H1 (cell line): Measurements from ENCODE around the gene TRIOBP. TPM values are rescaled to one million over a fixed set of nuclear protein-coding genes. Genes with fewer than 3 reads are reported as not detected.

Experiments
- HDAC2 ChIP-seq, 2 experiments: fragments of 300-600 bp in 1 of 2; sonication (generic) in 1 of 2; IDR thresholded peaks; 2 replicates each; pipeline ENCODE4 v1.6.1; 2011 to 2012; ENCODE audit warnings: low read depth in 2 of 2, low read length in 2 of 2, mild to moderate bottlenecking in 2 of 2, moderate library complexity in 2 of 2, borderline replicate concordance in 1 of 2, inconsistent platforms in 1 of 2
- polyA plus RNA-seq, 7 experiments: library from polyadenylated mRNA; depleted of rRNA in 3 of 7; stranded (reverse) in 5 of 7; unstranded in 2 of 7; fragments of >200 nt in 5 of 7; fragments of 200-250 nt in 2 of 7; gene quantifications; 1 replicate in 5 of 7; 2 replicates in 1 of 7; 4 replicates in 1 of 7; pipeline versions ENCODE4 v1.2.1 to v1.2.3, GENCODE V29; 2011 to 2013; ENCODE audit warnings: missing spikeins in 2 of 7, mixed read lengths in 2 of 7
- total RNA-seq: library from RNA; stranded (reverse); fragmentation: NEBNext Ultra II Directional; extraction: Animal tissue kit (Norgen Biotek cat#: 25700); gene quantifications from 2 replicates; pipeline ENCODE4 v1.2.1, GENCODE V29; 2021

TRIOBP gene
- total and polyA plus RNA-seq, 2 of the 8 experiments (the other 6 are each of a cell fraction or from before 2014, with no cell fraction given), result 18.2 to 27.3 TPM

DNA sequence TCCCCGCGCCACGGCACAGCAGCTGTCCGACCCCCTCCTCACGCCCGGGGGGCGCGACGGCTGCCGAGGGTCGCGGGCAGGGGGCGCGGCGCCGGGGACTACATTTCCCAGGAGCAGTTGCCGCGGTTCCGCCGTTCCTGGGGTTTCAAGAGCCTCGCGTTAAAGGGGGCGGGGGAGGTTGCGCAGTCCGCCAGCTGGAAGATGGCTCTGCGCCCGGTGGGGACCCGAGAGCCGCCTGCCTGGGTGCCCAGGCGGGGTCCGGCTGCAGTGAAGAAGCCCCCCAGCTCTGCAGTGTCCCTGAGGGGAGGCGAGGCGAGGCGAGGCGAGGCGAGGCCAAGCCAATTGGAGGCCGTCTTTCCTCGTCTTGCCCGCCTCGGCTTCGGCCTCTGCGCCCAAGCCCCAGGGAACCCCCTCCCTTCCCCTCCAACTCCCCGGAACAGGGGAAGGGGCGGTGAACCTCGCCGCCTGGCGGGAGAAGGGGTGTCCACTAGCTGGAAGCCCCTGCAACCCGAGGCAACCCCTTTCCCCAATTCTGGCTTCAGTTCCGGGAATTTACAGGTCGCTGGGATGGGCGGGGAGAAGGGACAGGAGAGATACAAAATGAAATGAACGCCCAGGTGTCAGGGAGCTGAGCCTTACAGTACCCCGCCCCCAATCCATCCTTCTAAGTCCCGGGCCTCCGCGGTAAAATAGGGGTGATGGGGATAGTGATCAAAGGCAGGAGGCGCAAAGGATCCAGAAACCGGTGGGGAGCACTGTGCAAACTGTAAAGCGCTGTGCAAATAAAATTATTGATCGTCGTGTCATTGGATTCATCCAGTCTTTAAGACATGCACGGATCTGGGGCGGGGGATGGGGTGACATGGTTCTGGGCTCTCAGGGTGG, 105.7 kb downstream of the TRIOBP start (continued):
- peak in 1 of 2 experiments; percentile 5; a peak in 1 of 4 replicates for TF ChIP-seq HDAC2 (IDR thresholded peaks at IDR 0.05; ENCODE audit: borderline replicate concordance in 1 of 2, low read depth in 2 of 2, low read length in 2 of 2)
